HG02981 (cell line): ENCODE results near the gene TMPRSS4.

Experiments
- ATAC-seq: cut with Tn5 transposase; IDR thresholded peaks from one replicate; pipeline ENCODE4 v1.9.1; 2021; ENCODE audit warnings: mild to moderate bottlenecking, moderate library complexity; ENCODE audit not compliant: unreplicated experiment

The TMPRSS4 gene

DNA sequence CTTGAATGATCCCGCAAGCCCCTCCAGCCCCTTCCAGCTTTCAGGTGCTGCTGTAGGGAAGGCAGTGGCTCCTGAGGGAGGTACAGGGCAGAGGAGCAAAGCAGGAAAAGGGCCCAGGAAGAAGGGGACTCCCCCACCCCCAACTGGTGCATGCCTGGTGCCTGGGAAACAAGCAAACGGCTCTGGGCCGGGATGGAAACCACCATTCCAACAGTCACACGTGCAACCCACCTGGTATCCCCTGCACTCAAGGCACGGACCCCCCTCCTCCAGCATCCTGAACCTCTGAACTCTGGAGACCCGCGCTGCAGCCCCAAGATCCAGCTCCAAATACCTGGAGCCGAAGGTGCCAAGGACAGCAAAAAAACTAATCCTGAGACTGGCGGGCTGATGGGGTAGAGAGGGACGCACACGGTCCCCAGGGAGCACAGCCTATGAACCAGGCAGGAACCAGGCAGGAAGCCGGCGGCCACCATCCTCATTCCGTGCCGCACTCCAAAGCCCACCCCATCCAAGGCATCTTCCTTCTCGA lies 75.2 kb downstream of the TMPRSS4 start:
- ATAC-seq: no peak

DNA sequence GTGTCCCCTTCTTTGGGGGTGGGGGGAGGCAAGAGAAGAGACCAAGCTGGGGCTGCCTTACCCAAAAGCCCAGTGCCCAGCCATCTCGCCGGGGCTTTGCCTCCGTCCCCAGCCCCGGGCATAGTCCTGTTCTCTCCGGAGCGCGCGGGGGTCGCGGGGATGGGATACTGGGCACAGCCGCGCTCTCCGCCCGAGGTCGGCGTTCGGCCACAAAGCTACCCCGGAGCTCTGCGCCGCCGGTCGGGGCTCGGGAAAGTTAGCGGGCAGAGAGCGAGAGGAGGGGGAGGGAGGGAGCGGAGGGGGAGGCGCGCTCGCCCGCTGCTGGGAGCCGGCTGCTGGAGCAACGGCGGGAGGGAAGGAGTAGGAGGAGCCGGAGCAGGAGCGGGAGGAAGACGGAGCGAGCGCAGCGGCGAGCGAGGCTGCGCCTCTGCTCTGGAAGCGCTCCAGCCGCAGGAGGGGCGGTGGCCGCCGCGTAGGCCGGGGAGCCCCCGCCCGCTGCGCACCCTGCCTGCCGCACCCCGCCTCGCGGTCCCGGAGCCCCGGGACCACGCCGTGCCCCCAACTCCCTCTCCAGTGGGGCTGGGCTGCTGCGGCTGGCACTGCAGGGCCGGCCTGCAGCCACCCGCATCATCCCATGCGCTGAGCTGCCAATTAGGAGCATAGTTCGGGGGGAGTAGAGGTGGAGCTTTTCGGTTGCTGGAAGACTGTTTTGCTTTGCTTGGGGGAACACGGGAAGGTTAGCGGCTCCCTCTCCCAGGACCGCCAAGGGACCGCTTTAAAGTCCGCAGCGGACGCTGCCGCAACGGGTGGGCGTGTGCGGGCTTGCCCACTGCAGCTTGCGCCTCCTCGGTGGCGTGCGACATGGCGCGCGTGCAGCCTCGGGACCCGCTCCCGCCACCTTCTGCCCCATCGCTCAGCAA lies 75.9 kb downstream of the TMPRSS4 start, which contains the start of gene SCN4B:
Gene SCN4B, minus strand, starts transcription at position 272 of the 920 bp plus-strand sequence. Its CDS starts 150 bp downstream, at position 122.
- ATAC-seq: no peak

DNA sequence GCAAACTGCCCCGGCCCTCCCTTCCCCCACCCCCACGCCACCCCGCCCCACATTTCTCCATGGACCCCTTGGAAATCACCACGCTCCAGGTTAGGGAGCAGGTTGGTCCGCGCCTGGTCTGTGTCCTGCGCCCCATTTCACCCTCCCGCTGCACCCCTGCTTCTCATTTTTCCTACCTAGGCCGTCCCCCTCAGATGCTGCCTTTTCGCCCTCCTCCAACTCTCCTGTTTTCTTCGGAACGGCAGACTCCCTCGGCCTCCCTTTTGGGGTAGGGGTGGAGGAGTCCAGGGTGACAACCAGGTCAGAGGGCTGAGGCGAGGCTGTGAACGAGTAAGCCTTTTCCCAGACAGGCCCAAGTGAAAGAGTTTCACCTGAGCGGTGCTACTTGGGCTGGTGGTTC lies 76.6 kb downstream of the TMPRSS4 start:
- no peak for ATAC-seq

DNA sequence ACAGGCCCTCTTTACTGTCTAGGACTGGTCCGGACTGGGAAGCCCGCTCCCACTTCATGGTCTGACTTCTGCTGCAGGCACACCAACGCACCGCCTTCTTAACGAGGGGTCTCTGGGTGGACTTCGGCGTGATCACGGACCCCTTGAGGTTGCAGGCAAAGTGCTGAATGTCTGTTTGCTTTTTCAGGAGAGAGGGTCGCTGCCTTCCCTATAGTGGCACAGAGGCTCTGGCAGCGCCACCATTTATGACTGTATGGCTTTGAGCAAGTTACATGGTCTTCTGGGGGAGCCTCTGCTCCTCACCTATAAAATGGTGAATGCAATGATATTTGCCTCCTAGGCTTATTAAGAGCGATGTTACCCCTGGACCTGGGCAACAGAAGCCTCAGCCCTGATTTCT lies 77.1 kb downstream of the TMPRSS4 start:
- no peak for ATAC-seq

DNA sequence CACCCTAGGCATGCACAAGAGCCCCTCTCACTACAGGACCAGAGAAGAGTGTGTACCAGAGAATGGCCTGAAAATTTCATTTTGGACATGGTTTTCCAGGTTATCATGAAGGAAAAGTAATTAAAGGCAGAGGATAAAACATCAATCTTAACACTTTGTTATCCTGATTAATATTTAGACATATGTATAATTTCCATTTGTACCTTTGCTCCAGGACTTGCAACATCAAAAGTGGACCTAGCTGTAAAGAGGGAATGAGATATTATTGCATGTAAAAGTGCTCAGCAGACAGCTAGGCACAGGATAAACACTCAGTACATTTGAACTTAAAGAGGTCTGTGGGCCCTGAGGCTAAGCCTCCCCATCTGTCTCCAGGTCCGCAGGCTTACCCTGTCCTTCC lies 77.8 kb downstream of the TMPRSS4 start:
- no peak for ATAC-seq

DNA sequence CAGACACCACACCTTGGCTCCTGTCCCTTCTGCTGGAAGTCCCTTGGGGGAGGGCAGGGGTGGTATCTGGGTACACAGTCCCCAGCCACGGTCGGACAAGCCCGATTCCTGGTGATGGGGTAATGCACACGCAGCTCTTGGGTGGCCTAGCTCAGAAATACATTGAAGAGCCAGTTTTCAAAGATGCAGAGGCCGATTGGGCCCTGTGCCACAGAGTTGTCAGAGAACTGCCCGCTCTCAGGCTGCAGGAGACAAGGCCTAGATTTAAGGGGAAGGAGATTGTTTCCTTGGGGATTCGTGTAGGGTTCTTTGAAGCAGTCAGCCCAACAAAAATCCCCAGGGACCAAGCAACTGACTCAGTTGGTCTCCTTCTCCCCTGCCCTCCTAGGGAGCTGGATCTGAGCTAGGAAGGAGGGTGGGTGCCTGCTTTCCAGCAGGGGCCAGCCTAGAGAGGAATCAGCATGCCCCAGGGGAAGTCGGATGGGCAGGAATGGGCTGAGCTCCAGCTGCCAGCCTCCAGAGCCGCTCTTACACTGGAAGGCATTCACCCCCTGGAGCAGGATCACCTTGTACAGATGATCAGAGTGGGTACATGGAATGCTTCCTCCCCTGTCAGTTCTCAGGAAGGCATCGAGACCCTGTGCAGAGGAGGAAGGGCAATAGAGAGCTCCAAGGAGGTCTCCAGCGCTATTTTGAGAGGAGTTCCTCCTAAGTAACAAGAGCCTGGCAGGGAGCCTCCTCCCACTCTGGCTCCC lies 79.1 kb downstream of the TMPRSS4 start:
- ATAC-seq: no peak

DNA sequence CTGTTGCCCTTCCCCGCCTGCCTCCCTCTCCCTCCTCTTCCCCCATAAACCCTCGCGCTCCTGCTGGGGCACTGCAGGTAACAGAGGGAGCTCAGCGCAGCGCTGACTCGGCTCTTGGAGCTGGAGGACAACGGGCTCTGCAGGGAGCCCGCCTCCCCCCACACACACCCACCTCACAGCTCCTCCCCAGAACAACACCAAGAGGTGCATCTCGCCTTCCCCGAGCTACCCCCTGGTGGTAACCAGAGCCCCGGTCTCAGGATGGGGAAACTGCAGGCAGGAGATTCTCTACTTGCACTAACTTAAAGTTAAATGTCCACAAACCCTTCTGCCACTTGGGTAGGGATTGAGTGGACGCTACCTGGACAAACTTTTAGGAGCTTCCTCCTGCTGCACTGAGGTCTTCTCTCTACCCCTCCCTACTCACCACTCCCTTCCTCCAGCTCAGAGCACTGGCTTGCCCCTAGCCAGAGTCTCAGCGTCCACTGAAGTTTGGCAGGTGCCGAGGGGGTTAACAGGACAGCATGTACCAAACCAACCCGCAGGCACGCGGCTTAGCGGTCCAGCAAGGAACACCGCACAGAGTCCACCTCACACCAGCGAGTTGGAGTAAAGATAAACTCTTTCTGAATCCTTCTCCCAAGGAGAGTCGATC lies 79.8 kb downstream of the TMPRSS4 start:
- no peak for ATAC-seq

DNA sequence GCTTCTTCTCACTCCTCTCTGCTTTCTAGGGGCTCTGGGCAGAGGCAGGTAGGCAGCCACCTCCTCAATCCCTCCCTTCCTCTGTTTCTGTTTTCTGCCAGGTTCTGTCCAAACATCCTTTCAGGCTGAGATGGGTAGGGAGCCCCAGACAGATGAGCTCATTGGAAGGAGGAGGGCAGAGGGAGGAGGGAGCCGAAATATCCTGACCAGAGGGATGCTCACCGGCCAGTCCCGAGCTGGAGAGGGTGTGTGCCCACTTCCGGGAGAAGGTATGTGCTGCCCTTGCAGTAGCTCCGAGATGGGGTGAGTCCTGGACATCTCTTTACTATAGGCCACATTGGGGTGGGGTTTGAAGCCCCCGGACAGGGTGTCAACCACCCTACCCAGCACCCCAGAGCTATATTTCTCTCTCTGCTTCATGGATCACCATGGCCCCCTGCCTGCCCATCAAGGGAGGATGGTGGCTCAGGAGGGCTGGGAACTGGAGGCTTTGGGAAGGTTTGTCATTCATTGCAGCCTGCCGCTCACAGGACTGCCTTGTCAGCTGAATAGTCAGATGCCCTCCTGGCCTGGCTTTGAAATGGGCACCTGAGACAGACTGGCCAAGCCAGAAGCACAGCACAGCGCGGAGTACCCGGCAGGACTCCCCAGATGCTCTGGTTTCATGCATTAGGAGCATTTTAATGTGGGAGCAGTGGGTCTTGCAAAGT lies 80.5 kb downstream of the TMPRSS4 start:
- ATAC-seq: no peak

DNA sequence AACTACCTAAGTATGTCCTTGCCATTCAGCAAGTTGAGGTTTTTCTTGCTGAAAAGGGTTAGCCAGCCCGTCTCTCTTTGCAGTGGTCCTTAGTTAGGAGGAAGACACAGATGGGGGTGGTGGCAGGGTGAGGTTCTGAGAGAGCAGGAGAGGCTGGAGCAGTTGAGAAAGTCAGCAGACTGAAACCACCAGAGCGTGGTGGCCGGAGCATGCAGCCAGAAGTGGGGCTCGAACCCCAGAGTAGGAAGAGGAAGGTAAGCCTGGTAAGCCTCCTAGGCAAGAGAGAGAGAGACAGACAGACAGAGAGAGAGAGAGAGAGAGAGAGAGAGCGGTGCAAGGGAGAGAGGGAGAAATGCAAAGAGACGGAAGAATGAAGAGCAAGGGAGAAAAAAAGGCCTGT lies 84.9 kb downstream of the TMPRSS4 start:
- no peak for ATAC-seq

DNA sequence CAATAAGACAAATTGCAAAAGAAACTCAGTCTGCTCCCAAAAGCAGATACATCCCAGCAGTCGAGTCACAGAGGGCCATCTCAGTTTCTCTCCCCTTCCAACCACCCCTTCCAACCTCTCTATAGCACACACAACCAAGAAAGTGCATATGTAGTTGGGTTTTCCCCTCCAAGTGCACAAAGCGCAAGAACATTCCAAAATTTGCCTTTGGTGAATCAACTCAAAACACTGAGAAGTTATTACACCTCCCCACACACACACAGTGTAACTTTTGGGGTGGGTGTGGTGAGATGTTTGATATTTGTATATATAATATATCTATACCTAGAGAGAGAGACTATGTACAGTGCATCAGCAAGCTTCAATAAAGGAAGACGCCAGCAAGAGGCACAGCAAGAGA lies 86.0 kb downstream of the TMPRSS4 start:
- ATAC-seq: no peak

DNA sequence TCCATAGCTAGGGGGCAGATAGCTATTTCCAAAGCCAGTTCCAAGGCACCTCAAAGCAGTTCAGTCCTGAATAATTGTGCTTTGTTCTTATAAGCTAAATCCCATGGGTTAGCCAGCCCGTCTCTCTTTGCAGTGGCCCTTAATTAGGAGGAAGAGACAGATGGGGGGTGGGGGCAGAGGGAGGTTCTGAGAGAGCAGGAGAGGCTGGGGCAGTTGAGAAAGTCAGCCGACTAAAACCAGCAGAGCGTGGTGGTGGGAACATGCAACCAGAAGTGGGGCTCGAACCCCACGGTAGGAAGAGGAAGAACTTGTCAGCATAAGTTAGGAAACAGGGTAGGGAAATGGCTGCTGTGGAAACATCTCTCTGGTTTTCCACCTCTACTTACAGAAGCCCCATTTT lies 86.6 kb downstream of the TMPRSS4 start:
- ATAC-seq: no peak

DNA sequence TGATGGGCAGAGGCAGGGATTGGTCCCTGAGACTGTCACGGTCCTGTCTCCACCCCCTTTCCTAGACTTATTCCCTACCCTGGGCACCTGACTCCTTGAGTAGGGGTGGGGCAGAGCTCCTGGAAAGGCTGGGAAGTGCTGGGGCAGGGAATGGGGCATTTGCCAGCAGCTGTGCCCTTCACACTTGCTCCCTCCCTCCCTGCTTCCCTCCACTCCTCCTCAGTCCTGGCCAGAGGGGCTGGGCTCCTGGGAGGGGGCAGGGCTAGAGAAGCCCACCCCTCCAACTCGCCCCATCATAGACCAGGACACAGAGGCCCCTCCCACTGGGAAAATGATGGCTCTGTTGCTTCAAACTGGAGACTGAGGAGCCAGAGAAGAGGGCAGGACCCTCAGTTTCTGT lies 88.0 kb downstream of the TMPRSS4 start:
- no peak for ATAC-seq

DNA sequence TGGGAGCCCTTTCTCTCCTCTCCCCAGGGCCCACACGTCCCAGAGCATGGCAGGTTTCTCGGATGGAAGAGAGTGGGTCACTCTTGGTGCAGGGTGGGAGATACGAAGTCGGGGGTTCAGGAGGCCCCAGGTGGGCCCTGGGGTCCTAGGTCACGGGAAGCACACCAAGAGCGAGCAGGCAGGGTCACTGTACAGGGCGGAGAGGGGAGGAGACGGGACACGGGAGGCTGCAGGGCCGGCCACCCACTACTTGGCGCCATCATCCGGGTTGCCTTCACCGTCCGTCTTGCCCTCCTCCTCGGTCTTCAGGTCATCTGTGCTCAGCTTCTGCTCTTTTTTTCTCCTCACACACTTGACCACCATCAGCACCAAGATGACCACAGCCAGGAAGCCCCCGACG lies 89.8 kb downstream of the TMPRSS4 start:
- ATAC-seq: no peak

DNA sequence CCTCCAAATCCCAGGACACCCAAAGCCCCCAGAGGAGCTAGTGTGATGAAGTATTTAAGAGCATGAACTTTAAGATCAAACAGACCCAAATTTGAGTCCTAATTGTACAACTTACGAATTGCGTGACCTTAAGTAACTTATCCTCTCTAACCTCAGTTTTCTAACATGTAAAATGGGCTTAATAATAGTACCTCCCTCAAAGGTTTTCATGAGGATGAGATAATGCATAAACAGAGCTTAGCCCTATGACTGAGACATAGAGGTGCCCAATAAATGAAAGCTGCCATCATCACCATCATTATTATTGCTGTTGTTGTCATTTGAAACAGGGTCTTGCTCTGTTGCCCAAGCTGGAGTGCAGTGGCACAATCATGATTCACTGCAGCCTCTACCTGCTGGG lies 90.4 kb downstream of the TMPRSS4 start:
- ATAC-seq: no peak

DNA sequence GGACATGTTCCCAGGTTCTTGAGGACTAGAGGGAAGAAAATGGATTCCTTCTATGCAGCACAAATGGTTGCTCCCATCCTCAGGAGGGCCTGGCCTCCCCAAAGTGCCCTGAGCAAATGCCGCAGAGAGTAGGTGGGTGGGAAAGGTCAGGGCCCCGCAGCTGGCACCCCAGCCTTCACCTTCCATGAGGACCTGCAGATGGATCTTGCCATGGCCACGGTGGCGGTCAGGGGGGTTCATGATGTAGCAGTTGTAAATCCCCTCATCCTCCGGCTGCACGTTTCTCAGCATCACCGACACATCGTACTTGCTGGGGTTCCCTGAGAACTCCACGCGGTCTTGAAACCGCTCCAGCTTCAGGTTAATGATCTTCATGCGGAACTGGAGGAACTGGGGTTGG lies 91.0 kb downstream of the TMPRSS4 start:
- ATAC-seq: no peak

DNA sequence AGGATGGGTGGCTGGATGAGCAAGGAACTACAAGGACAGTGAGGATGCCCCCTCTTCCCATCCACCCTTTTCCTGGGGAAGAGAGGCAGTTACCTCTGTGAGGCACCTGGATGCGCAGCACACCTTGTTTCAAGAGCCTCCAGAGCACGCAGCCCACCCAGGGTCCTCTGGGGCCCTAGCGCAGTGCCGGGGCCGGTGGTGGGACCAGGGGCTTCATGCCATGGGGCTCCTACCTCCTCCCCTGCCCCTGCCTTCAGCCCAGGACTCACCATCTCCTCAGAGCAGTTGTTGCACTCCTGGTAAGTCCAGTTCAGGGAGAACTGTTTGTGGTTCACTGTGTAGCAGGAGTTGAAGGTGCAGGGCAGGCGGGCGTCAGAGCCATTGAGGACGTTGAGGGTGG lies 91.4 kb downstream of the TMPRSS4 start:
- no peak for ATAC-seq

DNA sequence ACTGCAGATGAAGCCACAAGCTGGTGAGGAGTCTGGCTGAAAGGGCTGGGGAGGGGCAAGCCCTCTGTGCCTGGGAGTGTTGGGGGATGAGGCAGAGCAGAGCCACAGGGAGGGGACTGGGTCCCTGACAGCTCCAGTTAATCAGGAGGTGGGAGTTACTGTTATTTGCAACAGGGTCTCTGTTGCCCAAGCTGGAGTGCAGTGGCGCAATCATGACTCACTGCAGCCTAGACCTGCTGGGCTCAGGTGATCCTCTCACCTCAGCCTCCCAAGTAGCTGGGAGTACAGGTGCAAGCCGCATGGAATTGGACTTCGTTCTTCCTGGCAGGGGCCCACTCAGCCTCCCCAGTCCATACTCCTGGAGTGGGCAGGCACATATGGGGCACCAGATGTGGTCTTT lies 91.9 kb downstream of the TMPRSS4 start:
- ATAC-seq: no peak

DNA sequence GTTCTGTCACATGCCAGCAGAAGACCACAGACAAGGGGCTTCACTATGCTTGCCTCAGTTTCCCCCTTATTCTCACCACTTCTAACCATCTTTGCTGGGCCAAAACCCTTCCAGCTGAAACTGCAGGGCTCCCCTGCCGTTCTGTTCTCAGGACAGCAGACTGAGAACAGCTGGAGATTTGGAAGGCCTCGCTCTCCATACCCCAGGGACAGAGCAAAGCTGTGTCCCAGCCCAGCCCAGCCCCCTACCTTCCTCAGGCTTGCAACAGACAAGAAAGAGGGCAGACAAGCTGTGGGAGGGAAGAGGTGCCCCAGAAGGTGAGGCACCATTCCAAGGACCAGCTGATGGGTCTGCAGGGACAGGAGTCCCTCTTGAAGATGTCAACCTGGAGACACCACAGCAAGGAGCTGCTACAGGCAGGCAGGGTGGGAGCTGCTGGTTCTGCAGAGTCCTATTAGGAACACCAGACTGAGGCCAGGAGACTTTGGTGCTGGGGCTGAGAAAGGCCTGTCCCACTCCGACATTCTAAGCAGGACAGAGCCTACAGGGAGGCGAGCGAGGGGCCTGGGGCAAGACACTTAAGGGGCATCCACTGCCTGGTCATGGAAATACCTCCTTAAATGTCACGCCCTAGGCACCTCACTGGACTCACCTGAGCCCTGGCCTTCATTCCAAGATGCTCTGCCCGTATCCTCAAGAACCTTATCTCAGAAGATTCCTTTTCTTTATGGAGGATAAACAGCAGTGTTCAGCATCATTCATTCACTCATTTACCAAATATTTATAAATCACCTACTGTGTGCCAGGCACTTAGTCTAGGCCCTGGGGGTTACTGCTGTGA lies 92.6 kb downstream of the TMPRSS4 start:
- no peak for ATAC-seq

DNA sequence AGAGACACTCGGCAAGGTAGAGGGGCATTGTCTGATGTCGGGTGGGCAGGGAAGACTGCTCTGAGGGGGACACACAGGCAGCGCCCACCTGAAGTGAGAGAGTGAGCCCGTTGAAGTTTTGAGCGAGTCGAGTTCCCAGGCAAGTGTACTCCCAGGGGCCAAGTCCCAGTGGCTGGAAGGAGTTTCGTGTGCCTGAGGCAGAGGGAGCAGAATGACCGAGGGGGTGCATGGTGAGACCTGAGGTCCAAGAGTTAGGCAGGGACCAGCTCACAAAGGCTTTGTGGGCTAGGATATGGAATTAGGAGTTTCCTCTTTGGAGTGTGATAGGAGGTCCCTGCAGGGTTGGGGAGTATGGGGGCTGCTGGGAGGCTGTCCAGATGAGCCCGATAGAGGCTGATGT lies 93.4 kb downstream of the TMPRSS4 start:
- ATAC-seq: no peak

DNA sequence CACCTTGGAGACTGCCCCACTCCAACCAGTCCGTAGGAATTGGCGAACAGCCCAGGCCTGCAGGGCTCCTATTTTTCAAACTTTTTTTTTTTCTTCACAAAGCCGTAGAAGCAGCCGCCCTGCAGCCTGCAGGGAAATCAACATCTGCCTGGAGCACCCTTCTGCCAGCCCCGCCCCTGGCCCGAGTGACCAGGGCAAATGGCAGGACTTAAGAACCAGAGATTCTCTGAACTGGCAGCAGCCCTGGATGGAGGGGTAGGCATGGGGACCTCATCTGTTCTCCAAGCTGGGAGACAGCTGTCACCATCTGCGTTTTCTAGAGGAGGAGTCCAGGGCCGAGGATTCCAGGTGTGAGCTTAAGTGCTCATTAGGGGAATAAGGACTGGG lies 94.0 kb downstream of the TMPRSS4 start:
- ATAC-seq: no peak
